OCI-LY1 (cell line): ENCODE results near the gene CACNA1B.

ENCODE experiments used
- H2AFZ ChIP-seq: fragments of 200-600 bp; sonication (generic), shearing (Covaris generic); 2 replicates; pipeline ENCODE4 v1.6.0; 2014; ENCODE audit warnings: antibody characterized with exemption, mild to moderate bottlenecking, low read length
- H3F3A ChIP-seq: fragments of 200-600 bp; sonication (generic), shearing (Covaris generic); 2 replicates; pipeline ENCODE4 v1.6.0; 2014; ENCODE audit warnings: mild to moderate bottlenecking, antibody characterized with exemption, low read length, moderate library complexity; ENCODE audit not compliant: insufficient read depth
- H3K27ac ChIP-seq: fragments of 200-600 bp; sonication (generic); 2 replicates; pipeline ENCODE4 v1.5.1; 2014; ENCODE audit warnings: low read length, mixed run types, mild to moderate bottlenecking, low read depth; ENCODE audit not compliant: poor library complexity, severe bottlenecking
- H3K27me3 ChIP-seq: fragments of 200-600 bp; sonication (generic); 2 replicates; pipeline ENCODE4 v1.6.0; 2014; ENCODE audit warnings: antibody characterized with exemption, mild to moderate bottlenecking, low read length, moderate library complexity; ENCODE audit not compliant: insufficient read depth
- H3K36me3 ChIP-seq: fragments of 200-600 bp; sonication (generic); 2 replicates; pipeline ENCODE4 v1.6.1; 2014; ENCODE audit warnings: mild to moderate bottlenecking, antibody characterized with exemption, low read length, moderate library complexity, mixed read lengths; ENCODE audit not compliant: insufficient read depth
- H3K4me1 ChIP-seq: fragments of 200-600 bp; sonication (generic); 2 replicates; pipeline ENCODE4 v1.5.1; 2014; ENCODE audit warnings: mild to moderate bottlenecking, low read length, moderate library complexity; ENCODE audit not compliant: insufficient read depth, severe bottlenecking
- H3K4me2 ChIP-seq: fragments of 200-600 bp; sonication (generic), shearing (Covaris generic); 2 replicates; pipeline ENCODE4 v1.6.1; 2014; ENCODE audit warnings: low read length
- H3K4me3 ChIP-seq: fragments of 200-600 bp; sonication (generic); 2 replicates; pipeline ENCODE4 v1.5.1; 2014; ENCODE audit warnings: low read length, low read depth, mild to moderate bottlenecking, mixed read lengths; ENCODE audit not compliant: poor library complexity, severe bottlenecking
- H3K79me2 ChIP-seq: fragments of 200-600 bp; shearing (Covaris generic); 2 replicates; pipeline ENCODE4 v1.6.1; 2016; ENCODE audit warnings: mixed run types, low read length, mixed read lengths; ENCODE audit not compliant: insufficient read depth
- H3K9ac ChIP-seq: fragments of 200-600 bp; sonication (generic), shearing (Covaris generic); 2 replicates; pipeline ENCODE4 v1.6.1; 2014; ENCODE audit warnings: mild to moderate bottlenecking, low read length, mixed read lengths
- H3K9me2 ChIP-seq: fragments of 200-600 bp; sonication (generic), shearing (Covaris generic); 2 replicates; pipeline ENCODE4 v1.6.1; 2014; ENCODE audit warnings: low read depth, mild to moderate bottlenecking, low read length, mixed read lengths
- H3K9me3 ChIP-seq: fragments of 200-600 bp; shearing (Covaris generic); 2 replicates; pipeline ENCODE4 v1.6.1; 2014; ENCODE audit warnings: low read length, mixed read lengths
- H4K20me1 ChIP-seq: fragments of 200-600 bp; sonication (generic), shearing (Covaris generic); 2 replicates; pipeline ENCODE4 v1.6.0; 2016; ENCODE audit warnings: mild to moderate bottlenecking, low read length; ENCODE audit not compliant: insufficient read depth
- CTCF ChIP-seq: fragments of 200-600 bp; sonication (generic), shearing (Covaris generic); IDR thresholded peaks from 2 replicates; pipeline ENCODE4 v1.5.1; 2017; ENCODE audit warnings: mild to moderate bottlenecking, antibody characterized with exemption, low read length, moderate library complexity, mixed read lengths
- EZH2 ChIP-seq: fragments of 200-600 bp; sonication (generic), shearing (Covaris generic); IDR thresholded peaks from 2 replicates; pipeline ENCODE4 v1.8.0; 2017; ENCODE audit warnings: borderline replicate concordance, mixed run types, mild to moderate bottlenecking, antibody characterized with exemption, low read length, moderate library complexity, mixed read lengths

The CACNA1B gene

GRCh38 chr9:137913771-137914767 lies 36.5 kb downstream of the CACNA1B start:
- H3K27me3 ChIP-seq = peaks cover 4% of the 10 kb centered on the region; the same call in 1 of the 2 replicates
- no peak overlapping the region for H3K27ac ChIP-seq

DNA sequence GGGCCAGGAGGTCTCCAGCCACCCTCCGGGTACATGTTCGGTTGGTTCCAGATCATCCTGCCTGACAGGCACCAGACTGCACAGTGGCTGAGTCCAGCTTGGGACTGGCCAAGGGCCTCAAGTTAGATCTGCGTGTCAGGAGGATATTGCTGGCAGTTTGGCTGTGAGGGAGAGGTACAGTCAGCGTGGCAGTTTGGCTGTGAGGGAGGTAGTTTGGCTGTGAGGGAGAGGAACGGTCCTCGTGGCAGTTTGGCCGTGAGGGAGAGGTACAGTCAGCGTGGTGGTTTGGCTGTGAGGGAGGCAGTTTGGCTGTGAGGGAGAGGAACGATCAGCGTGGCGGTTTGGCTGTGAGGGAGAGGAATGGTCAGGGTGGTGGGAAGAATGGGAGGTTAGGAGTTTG lies 39.0 kb downstream of the CACNA1B start:
- Histone ChIP-seq H3K4me3 (no peak overlapping the region), H3K36me3 (no peaks in the 10 kb centered on the region), H3K27ac (no peak overlapping the region), H3K9me3 (no peaks in the 10 kb centered on the region), H3K27me3 (peaks cover 4% of the 10 kb centered on the region; the same call in 1 of the 2 replicates), H3K4me2 (no peak overlapping the region), H3F3A (no peaks in the 10 kb centered on the region), H3K79me2 (no peaks in the 10 kb centered on the region), H4K20me1 (no peaks in the 10 kb centered on the region), H3K4me1 (no peaks in the 10 kb centered on the region), H3K9me2 (no peaks in the 10 kb centered on the region), H3K9ac (no peak overlapping the region), H2AFZ (no peak overlapping the region)
- TF ChIP-seq EZH2 (no peak), CTCF (no peak)

More at GRCh38 chr9:137913771-137914767, 36.5 kb downstream of the CACNA1B start:
- H3K79me2 ChIP-seq = no peaks in the 10 kb centered on the region
- no peaks in the 10 kb centered on the region for H3K36me3 ChIP-seq
- H3K4me1 ChIP-seq = no peaks in the 10 kb centered on the region
- no peak overlapping the region for H3K4me3 ChIP-seq
- H3K9ac ChIP-seq = no peak overlapping the region
- H3F3A ChIP-seq = no peaks in the 10 kb centered on the region
- TF ChIP-seq CTCF (no peak), EZH2 (no peak)
- no peak overlapping the region for H2AFZ ChIP-seq
- no peaks in the 10 kb centered on the region for H4K20me1 ChIP-seq
- H3K9me2 ChIP-seq = no peaks in the 10 kb centered on the region
- H3K9me3 ChIP-seq = no peaks in the 10 kb centered on the region
- H3K4me2 ChIP-seq = no peak overlapping the region

- Histone ChIP-seq H3K9me3 (no peaks in the 10 kb centered on the region), H3K4me1 (no peaks in the 10 kb centered on the region), H3K4me3 (no peak overlapping the region), H3K79me2 (no peaks in the 10 kb centered on the region), H3K36me3 (no peaks in the 10 kb centered on the region), H3K9me2 (no peaks in the 10 kb centered on the region), H2AFZ (no peak overlapping the region), H4K20me1 (no peaks in the 10 kb centered on the region), H3K27ac (no peak overlapping the region), H3K27me3 (peaks cover 4% of the 10 kb centered on the region; the same call in 1 of the 2 replicates), H3F3A (no peaks in the 10 kb centered on the region), H3K9ac (no peak overlapping the region), H3K4me2 (no peak overlapping the region)
- TF ChIP-seq EZH2 (no peak), CTCF (no peak)
Measured at GRCh38 chr9:137917116-137917515, 39.5 kb downstream of the CACNA1B start.
